ENCODE measurements around the gene COLEC12.

DNA sequence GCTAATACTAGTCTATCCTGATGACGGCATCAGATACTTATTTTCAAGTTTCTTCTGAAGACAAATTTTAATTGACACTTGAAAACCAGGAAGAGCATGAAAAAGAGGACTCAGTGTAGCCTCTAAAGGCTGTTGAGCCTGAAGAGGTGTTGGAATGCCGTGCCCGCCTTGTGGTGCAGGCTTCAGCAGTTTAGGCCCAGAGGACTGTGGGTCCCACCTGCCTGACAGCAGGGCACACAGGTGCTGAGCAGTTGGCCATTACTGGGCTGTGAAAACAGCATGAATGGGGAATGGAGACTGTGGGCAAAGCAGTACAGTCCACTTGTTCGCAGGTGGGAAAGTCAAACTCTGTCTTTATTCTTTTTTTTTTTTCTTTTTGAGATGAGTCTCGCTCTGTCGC is 182.9 kb downstream of the COLEC12 start:
- TF ChIP-seq ZNF274 (IDR thresholded peaks at IDR 0.05; ENCODE audit: low read depth, low read length) (no peak), CTCF (IDR thresholded peaks at IDR 0.05 in 2 of 3, conservative IDR thresholded peaks at IDR 0.05 in 1 of 3; ENCODE audit: borderline replicate concordance in 1 of 3, insufficient read depth in 1 of 3, low read depth in 2 of 3, low read length in 2 of 3) (no peak), POLR2A (IDR thresholded peaks at IDR 0.05; ENCODE audit: borderline replicate concordance, extremely low read depth, insufficient read depth, insufficient read length) (no peak), YY1 (IDR thresholded peaks at IDR 0.05; ENCODE audit: extremely low read depth, insufficient replicate concordance, low read depth, low read length) (no peak), EZH2 (IDR thresholded peaks at IDR 0.05) (no peak), EZH2phosphoT487 (IDR thresholded peaks at IDR 0.05; ENCODE audit: borderline replicate concordance) (no peak), ZFX (IDR thresholded peaks at IDR 0.05) (no peak), MAX (IDR thresholded peaks at IDR 0.05) (no peak), RAD21 (IDR thresholded peaks at IDR 0.05; ENCODE audit: low read depth) (no peak)

Measured in HCT116 (cell line).